Epidermal melanocyte (primary cell): Measurements from ENCODE around the gene RGCC.
"Not testable (repeated sequence)": the region's sequence is repeated elsewhere in the genome, so short reads cannot be mapped to it uniquely, and the experiment has no call there.

Experiments used
- DNase-seq: peaks from one replicate; pipeline ENCODE4 v3.0.0; 2011; ENCODE audit warnings: low spot score; ENCODE audit not compliant: insufficient read length

Gene RGCC

DNA sequence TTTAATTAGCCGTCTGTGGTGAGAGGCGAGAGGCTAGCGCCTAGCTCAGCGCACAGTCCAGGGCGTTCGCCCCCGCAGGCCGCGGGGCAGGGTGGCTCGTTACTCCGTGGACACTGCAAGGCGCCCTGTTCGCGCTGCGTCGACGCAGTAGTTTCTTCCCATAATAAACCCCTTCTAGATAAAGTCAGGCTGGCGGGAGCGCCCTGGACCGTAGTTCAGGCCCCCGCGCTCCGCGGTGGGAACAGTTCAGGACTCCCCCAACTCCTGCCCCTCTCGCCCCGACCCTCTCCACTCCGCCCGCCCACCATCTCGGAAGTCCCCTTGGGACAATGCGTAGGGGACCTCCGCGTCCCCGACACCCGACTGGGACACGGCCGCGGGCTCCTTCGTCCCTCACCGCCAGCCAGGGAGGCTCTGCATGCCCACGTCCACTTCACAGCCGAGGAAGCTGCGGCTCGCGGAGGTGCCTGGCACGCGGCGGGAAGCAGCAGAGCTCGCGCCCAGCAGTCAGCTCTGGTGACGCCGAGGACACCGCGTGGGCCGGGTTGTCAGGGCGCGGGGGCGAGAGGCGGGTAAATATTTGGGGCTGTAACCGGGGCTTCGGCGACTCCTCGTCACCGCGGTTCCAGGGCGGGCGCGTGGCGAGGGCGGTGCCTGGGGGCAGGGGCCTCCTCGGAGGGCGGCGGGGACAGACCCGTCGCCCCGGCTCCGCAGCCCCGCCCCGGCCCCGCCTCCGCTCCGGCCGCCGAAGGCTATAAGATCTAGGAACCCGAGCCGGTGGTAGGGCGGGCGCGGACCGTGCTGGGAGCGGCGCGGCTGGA, at the start of gene RGCC:
RGCC (plus strand) TSS at position 783 of the 821 bp plus-strand sequence. CDS start 158 bp downstream, outside the sequence.
- DNase-seq: no peak

- no peak for DNase-seq
Measured at GRCh38 chr13:41408121-41408520, 49.2 kb upstream of the RGCC start.

DNA sequence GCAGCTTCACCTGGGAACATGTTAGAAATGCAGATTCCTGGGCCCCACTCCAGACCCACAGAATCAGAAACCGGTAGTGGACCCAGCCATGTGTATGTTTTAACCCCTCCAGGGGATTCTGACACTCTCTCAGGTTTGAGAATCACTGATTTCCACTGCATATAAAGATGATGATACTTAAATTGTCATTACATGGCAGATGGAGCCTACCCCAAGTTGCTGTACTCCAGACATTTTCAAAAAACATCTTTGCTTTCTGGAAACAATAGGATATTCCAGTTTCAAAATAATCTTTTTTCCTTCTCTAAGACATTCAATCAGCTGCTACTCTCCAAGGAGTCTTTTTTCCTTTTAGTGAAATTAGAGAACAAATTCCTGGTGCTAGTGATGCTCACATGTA, 48.6 kb upstream of the RGCC start:
- no peak for DNase-seq

DNA sequence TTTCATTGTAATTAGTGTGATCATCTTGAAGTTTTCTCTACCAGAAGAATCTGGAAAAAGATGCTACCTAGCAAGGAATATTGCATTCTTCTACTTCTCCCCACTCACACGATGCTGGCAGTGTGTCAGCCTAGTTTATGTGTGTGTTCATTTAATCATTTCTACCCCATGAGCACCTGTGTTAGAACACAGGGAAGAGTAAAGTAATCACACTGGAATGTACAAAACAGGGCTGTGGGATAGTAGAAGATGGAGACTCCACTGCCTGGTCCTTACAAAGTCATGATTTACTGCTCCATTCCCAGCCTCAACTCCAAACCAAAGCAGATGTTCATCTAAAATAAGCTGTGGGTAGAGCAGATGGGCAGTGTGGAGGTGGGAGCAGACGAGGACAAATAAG, 47.7 kb upstream of the RGCC start:
- DNase-seq: no peak

- DNase-seq: no peak
Measured at GRCh38 chr13:41411060-41411459, 46.3 kb upstream of the RGCC start.

DNA sequence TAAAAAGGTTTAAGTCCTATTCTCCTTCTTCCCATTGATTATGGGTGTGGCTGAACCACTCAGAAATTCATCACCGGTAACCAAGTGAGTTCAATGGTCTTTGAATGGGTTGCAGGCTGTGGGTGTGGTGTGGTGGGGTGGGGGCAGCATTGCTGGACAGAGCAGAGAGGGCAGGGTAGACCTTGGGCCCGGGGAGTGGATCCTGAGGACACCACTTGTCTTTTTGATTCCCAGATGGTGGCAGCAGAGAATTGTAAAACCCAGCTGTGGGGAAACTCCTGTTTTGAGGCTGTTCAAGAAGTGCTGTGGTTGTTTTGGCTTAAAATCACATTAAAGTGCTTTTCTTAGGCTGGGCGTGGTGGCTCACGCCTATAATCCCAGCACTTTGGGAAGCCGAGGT, 45.8 kb upstream of the RGCC start:
- no peak for DNase-seq

- no peak for DNase-seq
Measured at GRCh38 chr13:41413872-41414271, 43.5 kb upstream of the RGCC start.

DNA sequence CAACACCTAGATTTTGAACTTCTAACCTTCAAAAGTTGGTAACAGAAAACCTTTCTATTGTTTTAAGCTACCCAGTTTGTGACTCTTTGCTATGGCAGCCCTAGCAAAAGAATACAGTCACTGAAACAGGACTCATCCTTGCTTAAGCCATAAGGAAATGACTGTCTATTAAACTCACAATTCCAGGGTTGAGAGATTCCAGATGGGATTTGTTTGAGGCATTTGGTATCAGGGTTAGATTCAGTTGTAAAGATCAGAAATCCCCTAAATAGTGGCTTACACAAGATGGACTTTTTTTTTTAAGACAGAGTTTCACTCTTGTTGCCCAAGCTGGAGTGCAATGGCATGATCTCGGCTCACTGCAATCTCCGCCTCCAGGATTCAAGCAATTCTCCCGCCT, 41.1 kb upstream of the RGCC start:
- DNase-seq: no peak

GRCh38 chr13:41418027-41418426, 39.3 kb upstream of the RGCC start:
- DNase-seq: no peak

GRCh38 chr13:41418731-41419130, 38.6 kb upstream of the RGCC start:
- DNase-seq: no peak

GRCh38 chr13:41419206-41419605, 38.1 kb upstream of the RGCC start:
- DNase-seq: no peak

DNA sequence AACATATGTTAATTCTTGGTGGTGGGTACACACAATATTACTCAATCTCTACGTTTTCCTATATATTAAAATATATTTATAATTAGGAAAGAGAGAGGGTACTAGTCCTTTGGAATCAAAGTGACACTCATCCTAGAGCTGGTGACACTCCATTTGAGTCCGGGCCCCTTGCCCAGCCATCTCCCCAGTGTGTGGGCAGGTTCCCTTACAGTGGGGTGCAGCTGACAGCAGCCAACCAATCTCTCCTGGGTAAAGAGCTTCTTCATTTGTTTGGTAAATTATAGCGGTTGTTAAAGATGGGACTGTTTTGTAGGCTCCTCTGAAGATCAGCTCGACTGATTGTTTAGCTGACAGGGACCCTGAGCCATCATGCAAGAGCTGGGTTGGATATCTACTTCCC, 37.2 kb upstream of the RGCC start:
- DNase-seq: no peak

GRCh38 chr13:41421330-41421729, 36.0 kb upstream of the RGCC start:
- DNase-seq: not testable (repeated sequence)

GRCh38 chr13:41421983-41422382, 35.4 kb upstream of the RGCC start:
- DNase-seq: not testable (repeated sequence)

GRCh38 chr13:41423259-41423658, 34.1 kb upstream of the RGCC start:
- DNase-seq: not testable (repeated sequence)

DNA sequence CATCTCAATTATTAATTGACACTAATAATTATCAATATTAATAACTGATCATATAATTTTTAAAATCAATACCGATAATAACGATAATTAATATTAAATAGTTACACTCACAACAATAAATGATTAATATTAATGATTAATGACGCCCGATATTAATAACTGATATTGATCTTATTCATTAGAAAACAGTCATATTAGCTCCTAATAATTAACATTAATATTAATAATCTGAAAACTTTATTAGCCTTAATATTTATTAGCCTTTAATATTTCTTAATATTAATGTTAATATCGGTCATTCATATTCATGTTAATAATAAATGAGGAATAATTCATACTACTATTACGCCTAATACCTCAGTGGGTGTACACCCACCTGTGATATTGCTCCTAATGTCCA, 32.7 kb upstream of the RGCC start:
- not testable (repeated sequence) for DNase-seq

DNA sequence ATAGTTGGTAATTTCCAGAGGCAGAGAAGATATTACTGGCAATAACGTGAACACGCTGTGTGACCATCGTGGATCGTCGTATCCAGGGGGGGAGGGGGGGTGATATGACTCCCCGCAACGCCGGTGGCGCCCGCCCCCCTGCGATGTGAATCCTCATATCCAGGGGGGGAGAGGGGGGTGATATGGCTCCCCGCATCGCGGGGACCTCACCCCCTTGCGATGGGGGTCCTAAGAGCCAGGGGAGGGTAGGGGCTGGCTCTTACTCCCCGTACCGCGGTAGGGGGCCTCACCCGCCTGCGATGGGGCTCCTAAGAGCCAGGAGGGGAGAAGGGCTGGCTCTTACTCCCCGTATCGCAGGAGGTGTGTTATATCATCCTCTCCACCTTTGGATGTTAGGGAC, 31.3 kb upstream of the RGCC start:
- DNase-seq: no peak

GRCh38 chr13:41427666-41428065, 29.7 kb upstream of the RGCC start:
- no peak for DNase-seq

- DNase-seq: no peak
Measured at GRCh38 chr13:41428155-41428554, 29.2 kb upstream of the RGCC start.

DNA sequence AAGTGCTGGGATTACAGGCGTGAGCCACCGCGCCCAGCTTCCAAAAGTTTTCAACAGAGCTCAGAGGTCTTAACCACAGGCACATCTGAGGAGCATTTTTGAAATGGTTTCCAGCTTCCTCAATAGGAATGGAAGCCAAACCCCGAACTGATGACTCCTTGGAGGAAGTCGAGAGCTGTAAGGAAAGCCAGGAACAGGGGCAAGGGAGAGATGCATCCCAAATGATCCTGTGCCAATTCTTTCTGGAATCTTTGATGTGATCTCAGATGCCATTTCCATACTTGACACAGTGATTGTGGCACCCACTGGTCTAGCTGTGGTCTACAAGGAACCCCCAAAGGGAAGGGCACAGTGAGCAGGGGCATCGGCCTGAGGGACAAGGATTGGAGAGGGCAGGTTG, 23.3 kb upstream of the RGCC start:
- DNase-seq: not testable (repeated sequence)

GRCh38 chr13:41434831-41435520, 22.4 kb upstream of the RGCC start:
- DNase-seq: no peak

- no peak for DNase-seq
Measured at GRCh38 chr13:41443969-41444368, 13.4 kb upstream of the RGCC start.

DNA sequence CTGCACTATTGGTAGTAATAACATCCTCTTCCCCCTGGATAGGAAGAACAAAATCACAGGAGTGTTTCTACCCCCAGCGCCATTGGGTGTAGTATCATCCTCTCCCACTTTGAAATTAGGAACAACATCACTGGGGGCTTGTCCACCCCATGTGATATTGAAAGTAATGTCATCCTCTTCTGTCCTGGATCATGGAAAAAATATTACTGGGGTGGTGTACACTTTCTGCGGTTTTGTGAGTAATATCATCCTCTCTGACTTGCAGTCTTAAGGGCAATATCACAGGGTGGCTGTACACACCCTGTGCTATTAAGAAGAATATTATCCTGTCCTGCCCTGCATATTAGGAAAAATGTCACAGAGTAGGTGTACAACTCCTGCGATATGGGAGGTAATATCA, 4.9 kb upstream of the RGCC start:
- no peak for DNase-seq
